CD4-positive, alpha-beta T cell treated with Interleukin-17A for 1 hour (primary cell): ENCODE measurements around the gene SLC2A4.

Experiments
- DNase-seq: peaks from one replicate; pipeline ENCODE4 v3.0.0-alpha.2; 2020

The SLC2A4 gene

GRCh38 chr17:7280519-7281073 is 922 bp upstream of the SLC2A4 start:
- DNase-seq: peak; percentile 90

- no peak for DNase-seq
Observed at GRCh38 chr17:7281953-7282751, 634 bp downstream of the SLC2A4 start.

- DNase-seq: no peak
Observed at GRCh38 chr17:7282752-7283321, 1.3 kb downstream of the SLC2A4 start.

- DNase-seq: no peak
Observed at GRCh38 chr17:7283471-7284216, 2.1 kb downstream of the SLC2A4 start.

GRCh38 chr17:7284911-7285310 is 3.4 kb downstream of the SLC2A4 start:
- no peak for DNase-seq

GRCh38 chr17:7285679-7286078 is 4.2 kb downstream of the SLC2A4 start:
- no peak for DNase-seq

- no peak for DNase-seq
Observed at GRCh38 chr17:7289256-7290032, 7.9 kb downstream of the SLC2A4 start.

GRCh38 chr17:7290166-7290565 is 8.6 kb downstream of the SLC2A4 start:
- DNase-seq: no peak

- no peak for DNase-seq
Observed at GRCh38 chr17:7290685-7291084, 9.2 kb downstream of the SLC2A4 start.

- DNase-seq: no peak
Observed at GRCh38 chr17:7292194-7292593, 10.7 kb downstream of the SLC2A4 start.

- DNase-seq: no peak
Observed at GRCh38 chr17:7292729-7293128, 11.2 kb downstream of the SLC2A4 start.

- no peak for DNase-seq
Observed at GRCh38 chr17:7293159-7293558, 11.6 kb downstream of the SLC2A4 start.

- peak; percentile 26 for DNase-seq
Observed at GRCh38 chr17:7293816-7294613, 12.5 kb downstream of the SLC2A4 start.

GRCh38 chr17:7294614-7295153 is 13.2 kb downstream of the SLC2A4 start, which contains the start of gene YBX2:
TSS of gene YBX2 (minus strand) at chr17:7294639. CDS start at chr17:7294500, 139 bp downstream.
- DNase-seq: peak; percentile 84

GRCh38 chr17:7295230-7296180 is 14.0 kb downstream of the SLC2A4 start:
- peak; percentile 5 for DNase-seq

- peak; percentile 71 for DNase-seq
Observed at GRCh38 chr17:7296189-7296861, 14.8 kb downstream of the SLC2A4 start.

- DNase-seq: no peak
Observed at GRCh38 chr17:7304179-7304578, 22.7 kb downstream of the SLC2A4 start.

GRCh38 chr17:7306911-7307685 is 25.6 kb downstream of the SLC2A4 start, which contains the start of gene EIF5A:
TSS of gene EIF5A (plus strand) at chr17:7307628. CDS start at chr17:7309636, 2,008 bp downstream.
- DNase-seq: peak; percentile 100
